Dermis microvascular lymphatic vessel endothelial cell (primary cell): ENCODE measurements around the gene TSEN34. TPM values are rescaled to one million over a fixed set of nuclear protein-coding genes. Genes with fewer than 3 reads are reported as not detected.
"Not testable (repeated sequence)": the region's sequence is repeated elsewhere in the genome, so short reads cannot be mapped to it uniquely, and the experiment has no call there.

ENCODE experiments used
- DNase-seq, 2 donors: peaks; one replicate each; pipeline versions ENCODE4 v3.0.0 to v3.0.0-alpha.2; 2010; ENCODE audit warnings: low read depth in 2 of 2
- total RNA-seq: library from RNA; depleted of rRNA; stranded (reverse); fragments of >200 nt; gene quantifications from 2 replicates; pipeline ENCODE4 v1.2.1, GENCODE V29; 2014

TSEN34 gene
- total RNA-seq, 1 donor from 2014 or later, result 45.4 TPM

DNA sequence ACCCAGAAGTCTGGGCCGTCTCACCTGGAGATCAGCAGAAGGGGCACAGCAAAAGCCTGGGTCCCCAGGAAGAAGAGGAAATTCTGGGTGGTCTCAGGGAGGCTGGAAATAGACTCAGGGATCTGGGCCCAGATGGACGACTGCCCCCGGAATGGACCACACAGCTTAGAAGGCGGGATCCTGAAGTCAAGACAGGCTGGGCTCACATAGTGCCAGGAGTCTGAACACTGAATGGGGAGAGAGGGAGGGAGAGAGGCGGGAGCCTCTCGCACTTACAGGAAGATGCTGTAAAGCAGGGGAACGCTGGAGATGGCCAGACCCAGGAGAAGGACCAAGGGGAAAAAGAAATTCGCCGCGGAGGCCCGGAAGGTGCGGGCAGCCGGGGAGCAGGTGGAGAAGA is 30.3 kb upstream of the TSEN34 start:
- no peak for DNase-seq

DNA sequence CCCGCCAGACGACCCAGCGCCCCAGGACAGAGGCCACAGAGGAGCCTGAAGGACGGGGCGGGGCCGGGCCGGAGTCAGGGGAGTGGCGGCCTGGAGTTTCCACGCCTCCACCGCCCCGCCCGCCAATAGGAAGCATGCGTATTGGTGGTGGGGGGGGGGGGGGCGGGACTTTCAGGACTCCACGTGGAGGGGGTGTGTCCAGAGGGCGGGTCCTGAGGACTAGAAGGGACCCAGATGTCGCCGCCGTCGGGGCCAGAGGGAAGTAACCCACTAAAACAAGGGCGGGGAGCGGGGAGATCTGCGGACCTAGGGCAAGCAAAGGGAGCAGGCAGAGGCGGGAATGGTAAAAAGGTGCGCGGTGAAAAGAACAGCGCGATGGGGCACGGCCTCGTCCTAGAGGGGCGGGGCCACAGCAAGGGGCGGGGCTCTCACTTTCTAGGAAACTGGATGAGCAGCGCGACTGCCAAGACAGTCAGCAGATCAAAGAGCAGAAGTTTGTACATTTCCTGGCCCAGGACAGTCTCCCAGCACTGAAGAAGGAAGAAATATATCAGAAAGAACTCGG is 28.8 kb upstream of the TSEN34 start:
- DNase-seq, result peak; percentile 29 to 81

DNA sequence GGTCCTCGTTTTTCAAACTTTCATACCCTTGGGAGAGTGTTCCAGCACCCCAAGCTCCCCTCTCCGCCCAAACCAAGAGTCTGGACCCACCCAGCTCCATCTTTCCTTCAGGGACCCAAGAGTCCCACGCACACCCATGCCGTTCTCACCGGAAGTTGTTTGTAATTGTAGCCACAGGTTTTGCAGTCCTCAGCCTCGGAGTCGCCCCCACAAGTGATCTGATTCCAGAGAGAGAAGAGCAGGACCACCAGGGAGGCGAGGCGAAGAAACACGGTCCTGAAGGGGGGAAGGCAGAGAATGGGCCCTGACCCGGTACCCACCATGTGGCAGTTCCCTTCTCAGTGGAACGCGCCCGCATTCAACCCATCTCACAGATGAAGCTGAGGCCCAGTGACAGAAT is 28.2 kb upstream of the TSEN34 start:
- DNase-seq, result no peak

DNA sequence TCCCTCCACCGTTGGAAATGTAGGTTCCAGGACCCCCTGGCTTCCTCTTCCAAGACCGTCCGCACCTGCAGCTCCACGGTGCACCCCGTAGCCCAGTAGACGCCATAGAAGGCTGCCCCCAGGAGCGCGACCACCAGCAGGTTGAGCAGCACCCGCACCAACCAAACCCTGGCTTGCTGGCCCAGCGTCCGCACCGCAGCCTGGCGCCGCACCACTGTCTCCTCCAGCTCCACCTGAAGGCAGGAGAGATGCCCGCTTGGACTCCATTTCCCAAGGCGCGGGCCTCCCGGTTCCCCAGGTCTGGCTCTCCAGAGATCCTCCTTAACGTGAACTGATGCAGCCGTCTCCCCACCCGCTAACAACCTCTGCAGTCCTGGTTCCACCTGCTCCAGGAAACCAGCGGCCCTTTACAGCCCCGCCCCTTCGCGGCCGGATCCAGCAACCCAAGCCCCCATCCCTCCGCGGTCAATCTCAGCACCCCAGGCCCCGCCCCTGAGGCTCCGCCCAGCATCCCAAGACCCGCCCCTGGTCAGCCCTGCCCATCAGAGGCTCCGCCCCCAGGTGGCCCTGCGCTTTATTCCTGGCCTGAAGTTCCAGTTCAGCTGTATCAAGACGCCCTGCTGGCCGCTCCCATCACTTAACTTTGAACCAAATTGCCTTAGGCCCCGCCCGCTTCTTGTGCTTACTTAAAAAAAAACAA is 26.6 kb upstream of the TSEN34 start:
- peak in 1 of 2 donors; percentile 86 for DNase-seq

DNA sequence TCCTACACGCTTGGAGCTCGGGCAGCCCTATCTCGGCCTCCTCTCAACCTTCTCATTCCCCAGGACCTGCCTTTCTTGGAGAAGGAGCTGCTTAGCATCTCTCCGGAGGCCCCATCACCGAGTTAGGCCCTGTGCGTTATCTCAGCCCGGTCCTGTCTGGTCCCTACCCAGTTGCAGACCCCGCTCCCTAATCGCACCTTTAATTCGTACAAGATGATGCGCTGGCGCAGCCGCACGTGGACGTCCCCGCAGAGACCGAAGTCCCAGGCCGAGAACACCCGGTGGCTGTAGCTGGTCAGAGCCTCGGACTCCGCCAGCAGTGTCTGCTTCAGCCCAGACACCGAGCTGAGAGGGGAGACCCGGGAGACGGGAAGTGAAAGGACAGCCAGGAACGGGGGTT is 25.9 kb upstream of the TSEN34 start:
- DNase-seq, result no peak

DNA sequence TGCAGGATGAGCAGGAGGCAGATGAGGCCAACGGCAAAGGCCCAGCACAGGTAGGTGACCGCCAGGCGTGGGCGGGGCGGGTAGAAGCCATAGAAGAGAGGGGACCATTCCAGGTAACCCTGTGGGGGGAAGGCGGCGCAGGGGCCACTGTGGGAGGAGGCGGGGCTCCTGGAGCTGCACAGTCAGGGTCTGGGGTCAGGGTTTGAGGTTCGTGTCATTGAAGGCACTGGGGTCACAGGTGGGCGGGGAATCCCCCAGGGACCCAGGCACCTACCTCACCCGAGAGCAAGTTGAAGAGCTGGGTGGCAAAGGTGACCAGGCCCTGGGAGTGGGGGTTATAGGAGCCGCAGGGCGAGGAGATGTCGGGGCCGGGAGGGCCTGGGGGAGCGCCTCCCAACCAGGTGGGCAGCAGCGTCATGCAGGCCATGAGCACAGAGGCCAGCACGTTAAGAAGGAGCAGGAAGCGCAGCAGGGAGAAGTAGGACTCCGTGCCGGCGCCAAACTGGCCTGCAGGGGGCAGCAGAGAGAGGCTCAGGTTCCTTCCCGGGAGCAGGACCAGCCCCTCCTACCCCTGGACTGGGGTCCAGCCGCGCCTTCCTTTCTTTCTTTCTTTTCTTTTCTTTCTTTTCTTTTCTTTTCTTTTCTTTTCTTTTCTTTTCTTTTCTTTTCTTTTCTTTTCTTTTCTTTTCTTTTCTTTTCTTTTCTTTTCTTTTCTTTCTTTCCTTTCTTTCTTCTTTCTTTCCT is 22.8 kb upstream of the TSEN34 start:
- DNase-seq, result peak; percentile 41 to 79

DNA sequence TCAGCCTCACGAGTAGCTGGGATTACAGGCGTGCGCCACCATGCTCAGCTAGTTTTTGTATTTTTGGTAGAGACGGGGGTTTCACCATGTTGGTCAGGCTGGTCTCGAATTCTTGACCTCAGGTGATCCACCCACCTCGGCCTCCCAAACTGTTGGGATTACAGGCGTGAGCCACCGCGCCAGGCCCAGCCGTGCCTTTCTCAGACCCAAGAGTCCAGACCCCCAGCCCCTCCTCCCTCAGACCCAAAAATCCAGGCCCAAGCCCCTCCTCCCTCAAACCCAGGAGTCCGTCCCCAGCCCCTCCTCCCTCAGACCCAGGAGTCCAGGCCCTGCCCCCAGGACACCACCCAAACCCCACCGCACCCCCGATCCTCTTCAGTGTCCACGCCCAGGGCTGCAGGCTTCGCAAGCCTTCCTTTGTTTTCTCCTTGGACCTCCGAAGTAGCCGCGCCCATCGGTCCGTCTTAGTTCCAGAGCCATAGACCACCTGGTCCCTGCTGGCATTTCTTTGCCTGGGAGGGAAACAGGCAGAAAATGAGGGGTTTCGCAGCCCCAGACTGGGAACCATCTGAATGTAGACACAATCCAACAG is 21.9 kb upstream of the TSEN34 start:
- DNase-seq, result no peak

DNA sequence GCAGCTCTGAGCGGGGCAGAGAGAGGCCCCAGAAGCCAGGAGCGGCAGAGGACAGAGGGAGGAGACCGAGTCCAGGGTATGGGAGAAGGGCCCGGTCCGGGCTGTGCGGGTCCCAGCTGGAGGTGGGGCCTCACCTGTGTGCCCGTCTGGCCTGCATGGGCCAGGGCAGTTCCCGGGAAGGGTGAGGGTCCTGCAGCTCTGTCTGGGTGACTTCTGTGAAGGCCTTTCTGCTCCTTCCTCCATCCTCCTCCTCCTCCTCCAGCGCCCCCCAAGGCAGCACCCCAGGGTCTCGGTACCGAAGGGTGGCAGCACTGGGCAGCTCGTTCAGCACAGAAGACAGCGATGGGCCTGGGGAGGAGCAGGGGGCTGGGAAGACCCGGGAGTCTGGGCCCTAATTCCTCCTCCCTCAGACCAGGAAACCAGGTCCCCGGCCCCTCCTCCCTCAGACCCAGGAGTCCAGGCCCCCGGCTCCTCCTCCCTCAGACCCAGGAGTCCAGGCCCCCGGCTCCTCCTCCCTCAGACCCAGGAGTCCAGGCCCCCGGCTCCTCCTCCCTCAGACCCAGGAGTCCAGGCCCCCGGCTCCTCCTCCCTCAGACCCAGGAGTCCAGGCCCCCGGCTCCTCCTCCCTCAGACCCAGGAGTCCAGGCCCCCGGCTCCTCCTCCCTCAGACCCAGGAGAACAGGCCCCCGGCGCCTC is 19.2 kb upstream of the TSEN34 start:
- DNase-seq, result not testable (repeated sequence)

DNA sequence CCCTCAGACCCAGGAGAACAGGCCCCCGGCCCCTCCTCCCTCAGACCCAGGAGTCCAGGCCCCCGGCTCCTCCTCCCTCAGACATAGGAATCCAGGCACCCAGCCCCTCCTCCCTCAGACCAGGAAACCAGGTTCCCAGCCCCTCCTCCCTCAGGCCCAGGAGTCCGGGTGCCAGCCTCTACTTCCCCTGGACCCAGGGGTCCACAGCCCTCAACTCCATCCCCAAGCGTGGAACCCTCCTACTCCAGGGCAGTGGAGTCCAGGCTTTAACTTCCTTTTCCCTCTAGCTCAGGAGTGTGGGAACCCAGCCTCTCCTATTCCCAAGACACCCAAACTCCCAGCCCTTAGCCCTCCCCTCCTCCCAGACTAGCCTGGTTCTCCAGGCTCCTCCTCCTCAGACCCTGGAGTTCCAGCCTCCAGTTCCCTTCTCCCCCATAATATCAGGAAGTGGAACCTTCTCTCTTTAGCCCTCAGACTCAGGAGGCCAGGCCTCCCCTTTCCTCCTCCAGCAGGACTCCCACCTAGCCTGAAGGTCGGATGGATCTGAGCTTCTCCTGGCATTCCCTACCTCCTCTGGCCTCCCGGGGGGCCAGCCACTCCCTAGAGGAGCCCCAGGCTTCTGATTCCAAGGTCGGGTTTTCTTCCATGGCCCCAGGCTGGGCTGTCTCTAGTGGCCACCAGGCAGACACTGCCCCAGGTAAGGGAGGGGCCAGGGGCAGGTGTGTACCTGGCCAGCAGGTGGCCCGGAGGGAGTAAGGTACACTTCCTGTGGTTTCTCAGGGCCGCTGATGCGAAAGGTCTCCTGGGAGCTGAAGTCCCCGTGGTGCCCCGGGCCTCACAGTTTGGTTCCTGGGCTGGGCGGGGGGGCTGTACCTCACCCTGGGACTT is 18.4 kb upstream of the TSEN34 start, which contains the start of gene TMC4:
Gene TMC4 (minus strand): TSS at position 690 of the 888 bp plus-strand sequence. CDS start 43 bp downstream, at position 647.
- no peak for DNase-seq

DNA sequence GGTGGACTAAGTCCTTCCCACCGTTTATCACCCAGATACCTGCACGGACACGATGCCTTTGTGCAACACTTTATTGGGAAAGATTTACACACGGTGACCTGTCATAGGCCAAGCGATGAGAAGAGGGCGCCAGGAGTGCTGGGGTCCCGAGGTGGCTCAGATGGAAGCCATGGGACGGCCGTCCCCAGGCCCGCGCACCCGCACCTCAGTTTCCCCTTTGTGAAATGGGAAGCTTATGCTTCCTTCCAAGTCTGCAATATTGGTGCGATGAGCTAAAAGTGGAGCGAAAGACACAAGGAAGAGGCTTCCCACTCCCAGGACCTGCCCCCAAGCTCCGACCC is 17.8 kb upstream of the TSEN34 start:
- no peak for DNase-seq

DNA sequence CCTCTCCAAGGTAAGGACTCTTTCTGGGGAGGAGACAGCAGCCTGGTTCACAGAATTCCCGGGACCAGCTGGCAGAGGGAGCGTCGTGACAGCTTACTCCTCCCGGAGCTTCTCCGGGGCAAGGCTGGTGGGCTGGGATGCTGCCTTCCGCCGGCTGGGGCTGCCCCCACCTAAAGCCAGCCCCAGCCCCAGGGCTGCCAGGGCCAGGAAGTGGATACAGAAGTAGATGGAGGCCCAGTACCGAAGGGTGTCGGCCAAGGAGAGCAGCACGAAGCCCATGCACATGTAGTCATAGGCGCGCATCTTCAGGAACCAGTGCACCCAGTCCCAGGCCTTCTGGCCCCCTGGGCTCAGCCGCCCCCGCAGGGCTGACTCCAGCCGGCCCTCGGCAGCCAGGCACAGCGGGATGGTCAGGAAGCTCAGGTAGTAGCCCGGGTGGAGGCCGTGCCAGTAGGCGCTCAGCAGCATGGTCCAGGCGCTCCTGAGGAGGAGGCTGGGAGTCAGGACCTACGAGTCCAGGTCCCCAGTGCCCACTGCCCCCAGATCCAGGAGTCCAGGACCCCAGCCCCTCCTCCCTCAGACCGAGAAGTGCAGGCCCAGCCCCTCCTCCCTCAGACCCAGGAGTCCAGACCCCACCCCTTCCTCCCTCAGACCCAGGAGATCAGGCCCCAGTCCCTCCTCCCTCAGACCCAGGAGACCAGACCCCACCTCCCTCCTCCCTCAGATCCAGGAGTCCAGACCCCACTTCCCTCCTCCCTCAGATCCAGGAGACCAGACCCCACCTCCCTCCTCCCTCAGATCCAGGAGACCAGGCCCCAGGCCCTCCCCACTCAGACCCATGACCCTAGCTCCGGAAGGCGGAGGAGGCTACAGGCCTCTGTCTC is 16.9 kb upstream of the TSEN34 start:
- no peak for DNase-seq

DNA sequence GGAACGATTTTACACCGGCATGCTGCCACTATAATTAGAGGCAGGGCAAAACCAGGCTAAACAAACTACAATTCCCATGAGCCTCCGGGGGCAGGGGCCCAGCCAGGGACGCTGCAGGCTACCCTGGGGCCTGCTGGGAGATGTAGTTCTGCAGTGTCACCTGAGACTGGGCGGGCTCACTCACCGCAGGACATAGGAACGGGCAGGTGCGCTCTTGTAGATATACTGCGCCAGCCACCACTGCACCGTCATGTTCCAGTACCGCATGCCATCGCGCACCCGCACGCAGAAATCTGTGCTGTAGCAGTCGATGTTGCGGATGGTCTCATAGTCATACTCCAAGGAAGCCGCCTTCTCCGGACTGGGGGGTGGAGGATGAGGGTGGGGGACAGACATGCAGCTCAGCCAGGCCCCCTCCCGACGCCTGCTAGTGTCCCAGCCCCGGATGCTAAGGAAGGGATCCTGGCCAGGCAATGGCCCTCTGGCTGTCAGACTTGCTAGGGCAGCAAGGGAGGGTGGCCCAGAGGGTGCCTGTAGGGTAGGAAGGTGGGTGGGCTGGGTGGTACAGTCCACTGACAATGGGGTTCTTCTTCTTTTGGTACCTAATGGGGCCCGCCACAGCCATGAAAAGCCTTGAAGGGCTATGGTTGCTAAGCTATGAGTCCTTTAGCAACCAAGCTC is 12.4 kb upstream of the TSEN34 start:
- DNase-seq, result no peak

DNA sequence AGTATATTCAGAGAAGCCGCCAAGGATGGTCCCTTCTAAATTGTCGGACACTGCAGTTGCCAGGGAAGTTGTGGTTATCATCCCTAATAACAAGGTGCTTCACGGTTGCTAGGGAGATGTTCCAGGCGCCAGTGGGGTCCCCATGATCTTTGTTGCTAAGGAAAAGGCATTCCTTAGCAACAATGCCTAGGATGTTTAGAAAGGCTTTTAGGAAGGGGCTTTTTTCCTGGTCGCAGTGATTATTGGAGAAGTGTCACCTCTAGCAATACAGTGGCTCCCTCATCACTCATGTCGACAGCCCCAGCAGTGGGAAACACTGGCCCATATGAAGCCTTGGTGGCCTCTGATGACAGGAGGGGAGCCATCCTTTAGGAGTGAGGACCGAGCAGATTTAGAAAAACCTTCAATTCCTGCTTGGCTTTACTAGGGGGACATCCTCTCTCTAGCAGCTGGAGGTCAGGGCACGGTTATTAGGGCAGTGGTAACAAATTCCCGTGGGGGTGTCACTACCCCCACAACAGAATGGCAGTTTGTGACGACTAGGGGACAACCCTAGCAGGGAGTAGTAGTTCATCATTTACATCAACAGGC is 11.8 kb upstream of the TSEN34 start:
- no peak for DNase-seq

DNA sequence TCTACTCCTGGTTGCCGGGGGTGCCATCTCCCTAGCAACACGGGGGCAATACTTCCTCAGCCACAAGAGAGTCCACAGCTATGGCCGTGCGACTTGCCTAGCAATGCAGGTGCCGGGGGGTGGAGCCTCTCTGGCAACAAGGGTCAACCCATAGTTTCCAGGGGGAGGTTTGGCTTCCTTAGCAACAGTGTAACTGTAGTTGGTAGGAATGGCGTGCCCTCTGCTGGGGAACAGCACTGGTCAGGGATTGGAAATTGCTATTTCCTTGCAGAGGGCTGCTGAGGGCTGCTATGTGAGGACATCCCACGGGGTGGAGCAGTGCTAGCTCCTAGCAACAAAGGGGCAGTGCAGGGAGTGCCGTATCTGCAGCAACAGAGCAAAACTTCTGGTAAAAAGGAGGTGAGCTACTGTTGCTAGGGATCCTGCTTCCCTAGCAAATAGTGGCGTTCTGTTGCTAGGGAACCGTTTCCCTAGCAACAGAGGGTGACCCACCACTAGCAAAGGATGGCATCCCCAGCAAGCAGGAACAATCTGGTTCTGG is 11.1 kb upstream of the TSEN34 start:
- peak; percentile 85 to 86 for DNase-seq

DNA sequence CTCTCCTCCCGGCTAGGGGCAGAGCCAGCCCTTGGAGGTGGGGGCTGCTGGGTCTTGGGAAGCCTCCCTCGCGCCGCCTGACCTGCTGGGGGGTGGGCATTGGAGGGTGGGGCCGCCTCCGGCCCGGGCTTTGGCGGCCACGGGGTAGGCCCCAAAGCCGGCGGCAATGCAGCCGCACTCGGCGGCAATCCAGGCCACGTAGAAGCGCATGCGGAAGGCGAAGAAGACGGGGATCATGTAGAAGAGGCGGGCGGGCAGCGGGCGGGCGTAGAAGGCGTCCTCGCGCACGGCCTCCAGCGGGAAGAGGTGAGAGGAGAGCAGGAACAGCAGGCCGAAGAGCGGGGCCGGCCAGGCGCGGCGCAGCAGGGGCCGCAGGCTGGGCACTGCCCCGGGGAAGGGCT is 10.4 kb upstream of the TSEN34 start:
- no peak for DNase-seq

DNA sequence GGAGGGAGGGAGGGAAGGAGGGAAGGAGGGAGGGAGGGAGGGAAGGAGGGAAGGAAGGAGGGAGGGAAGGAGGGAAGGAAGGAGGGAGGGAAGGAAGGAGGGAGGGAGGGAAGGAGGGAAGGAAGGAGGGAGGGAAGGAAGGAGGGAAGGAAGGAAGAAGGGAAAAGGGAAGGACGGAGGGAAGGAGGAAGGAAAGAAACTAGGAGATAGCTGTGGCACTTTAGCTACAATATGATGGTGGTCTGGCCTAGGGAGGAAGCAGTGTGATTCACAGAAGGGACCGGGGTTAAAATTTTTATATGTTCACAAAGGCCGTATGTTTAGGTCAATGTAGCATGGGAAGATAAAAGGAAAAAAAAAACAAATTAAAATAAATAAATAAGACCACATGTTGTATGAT is 9.2 kb upstream of the TSEN34 start:
- not testable (repeated sequence) for DNase-seq

DNA sequence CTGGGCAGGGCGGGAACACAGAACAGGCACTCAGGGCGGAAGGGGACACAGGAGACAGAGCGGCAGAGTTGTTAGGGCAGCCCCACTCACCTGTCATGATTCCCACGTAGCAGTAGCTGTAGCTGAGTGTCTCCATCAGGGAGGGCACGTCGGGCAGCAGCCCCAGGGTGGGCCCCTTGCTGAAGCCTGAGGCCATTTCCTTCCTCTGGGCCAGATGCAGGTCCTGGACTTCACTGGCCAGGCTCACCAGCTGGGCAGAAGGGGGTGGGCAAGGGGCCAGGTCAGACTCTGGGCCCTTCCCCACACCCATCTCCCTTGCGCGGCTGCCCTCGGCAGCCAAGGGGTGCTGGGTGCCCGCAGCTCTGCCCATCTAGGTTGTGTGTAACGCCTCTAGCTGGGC is 7.7 kb upstream of the TSEN34 start:
- DNase-seq, result peak in 1 of 2 donors; percentile 19

DNA sequence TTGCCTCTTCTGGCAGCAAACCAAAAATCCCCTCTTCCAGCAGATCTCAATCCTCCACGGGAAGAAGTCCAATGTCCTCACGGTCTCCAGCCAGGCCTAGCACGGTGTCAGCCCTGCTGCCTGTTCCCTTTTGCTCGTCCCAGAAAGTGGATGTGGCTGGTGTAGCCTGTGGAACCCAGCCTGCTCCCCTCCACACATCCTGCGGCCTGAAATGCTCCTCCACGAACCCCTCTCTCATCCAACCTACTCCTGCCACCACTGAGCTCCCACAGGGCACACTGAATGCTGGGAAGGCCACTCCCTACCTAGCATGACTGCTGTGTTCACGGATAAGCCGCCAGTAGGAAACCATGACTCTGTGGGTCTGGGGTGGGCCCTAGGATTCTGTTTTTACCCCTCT is 4.8 kb upstream of the TSEN34 start:
- DNase-seq, result no peak
